K562 (cell line): Measurements from ENCODE around the gene PIK3AP1. TPM values are rescaled to one million over a fixed set of nuclear protein-coding genes. Genes with fewer than 3 reads are reported as not detected.

Experiments used
- ATAC-seq: fragments of 200-7000 bp; cut with Tn5 transposase; 3 replicates; pipeline ENCODE4 v1.9.1; 2020; ENCODE audit warnings: moderate library complexity
- BruUV-seq: library from RNA; stranded (reverse); fragments of 400-500 nt; replicated peaks from 2 replicates; lab custom pipeline; 2021; lab: Mats Ljungman, UMichigan
- CTCF ChIA-PET: fragments of 300-600 bp; formaldehyde crosslinking; extraction: SDS; loops from one replicate; lab custom pipeline; 2021; ENCODE audit warnings: low intra/inter-chr PET ratio; lab: Yijun Ruan, JAX
- POLR2A ChIA-PET: fragments of 300-600, 350-650 bp; sonication (Branson Sonifier 250); formaldehyde crosslinking; extraction: SDS; loops from one replicate; lab custom pipeline; 2021; ENCODE audit warnings: antibody characterized with exemption, inconsistent platforms; lab: Yijun Ruan, JAX
- DNase-seq, 4 experiments: peaks; one replicate each; pipeline versions ENCODE4 v3.0.0 to v3.0.0-alpha.2; 2011 to 2018; ENCODE audit warnings: low spot score in 3 of 4, mixed read lengths in 3 of 4; ENCODE audit errors: extremely low read depth in 1 of 4
- FAIRE-seq: peaks from 2 replicates; lab custom pipeline; 2011; peaks lifted over from hg19 to GRCh38; lab: Jason Lieb, UNC
- H2AFZ ChIP-seq: 2 replicates; pipeline ENCODE4 v1.6.0; 2011; ENCODE audit warnings: low read depth, low read length, control low read depth, inconsistent platforms
- H3K27ac ChIP-seq: fragments of 200-600 bp; 3 replicates; pipeline ENCODE4 v1.8.0; 2011; ENCODE audit warnings: low read depth, mild to moderate bottlenecking, control low read depth, inconsistent platforms, low read length, moderate library complexity, mixed read lengths; ENCODE audit errors: extremely low read depth
- H3K27me3 ChIP-seq, 2 experiments: fragments of 300-600 bp in 1 of 2; 2 replicates in 1 of 2; 3 replicates in 1 of 2; pipeline versions ENCODE4 v1.6.0 to v1.8.0; 2011; ENCODE audit warnings: inconsistent platforms in 2 of 2, low read length in 2 of 2, mild to moderate bottlenecking in 1 of 2, mixed read lengths in 1 of 2, moderate library complexity in 1 of 2; ENCODE audit not compliant: control insufficient read depth in 2 of 2, insufficient read depth in 2 of 2
- H3K36me3 ChIP-seq: fragments of 300-600 bp; 3 replicates; pipeline ENCODE4 v1.8.0; 2011; ENCODE audit warnings: mild to moderate bottlenecking, low read length, inconsistent platforms; ENCODE audit not compliant: control insufficient read depth, insufficient read depth
- H3K4me1 ChIP-seq, 2 experiments: fragments of 200-600 bp in 1 of 2; replicated peaks in 1 of 2; 2 replicates in 1 of 2; 3 replicates in 1 of 2; pipeline versions ENCODE4 v1.5.1 to v1.8.0; 2011; ENCODE audit warnings: inconsistent platforms in 2 of 2, low read length in 2 of 2, mild to moderate bottlenecking in 1 of 2, mixed read lengths in 1 of 2, moderate library complexity in 1 of 2; ENCODE audit not compliant: control insufficient read depth in 2 of 2, insufficient read depth in 2 of 2
- H3K4me2 ChIP-seq: 2 replicates; pipeline ENCODE4 v1.6.1; 2011; ENCODE audit warnings: low read length, control low read depth, inconsistent platforms, mixed read lengths; ENCODE audit not compliant: insufficient read depth
- H3K4me3 ChIP-seq: fragments of 200-600 bp; sonication (generic), shearing (Covaris generic); 2 replicates; pipeline ENCODE4 v1.5.1; 2016; ENCODE audit warnings: control low read depth, inconsistent platforms
- H3K79me2 ChIP-seq: fragments of 200-600 bp; 3 replicates; pipeline ENCODE4 v1.8.0; 2011; ENCODE audit warnings: low read length, inconsistent platforms; ENCODE audit not compliant: control insufficient read depth, insufficient read depth
- H3K9ac ChIP-seq, 2 experiments: 2 replicates each; pipeline versions ENCODE4 v1.6.0 to v1.6.1; 2011; ENCODE audit warnings: low read depth in 2 of 2, low read length in 2 of 2, control low read depth in 1 of 2, inconsistent platforms in 1 of 2, mild to moderate bottlenecking in 1 of 2, mixed read lengths in 1 of 2; ENCODE audit not compliant: insufficient read depth in 1 of 2
- H3K9me1 ChIP-seq: one replicate; pipeline ENCODE4 v1.6.0; 2011; ENCODE audit warnings: inconsistent platforms, mild to moderate bottlenecking, low read length, moderate library complexity; ENCODE audit not compliant: control insufficient read depth, insufficient read depth
- H3K9me3 ChIP-seq: replicated peaks from 2 replicates; pipeline ENCODE4 v1.5.1; 2011; ENCODE audit warnings: low read depth, low read length, inconsistent platforms; ENCODE audit not compliant: control insufficient read depth, insufficient read depth
- H4K20me1 ChIP-seq: replicated peaks from 2 replicates; pipeline ENCODE4 v1.6.1; 2011; ENCODE audit warnings: low read length, inconsistent platforms, mixed read lengths; ENCODE audit not compliant: control insufficient read depth, insufficient read depth
- JUNB ChIP-seq: fragments of 450-650 bp; formaldehyde crosslinking; conservative IDR thresholded peaks from 2 replicates; pipeline ENCODE4 v1.4.0; 2020; ENCODE audit warnings: mild to moderate bottlenecking
- MEIS2 ChIP-seq: fragments of 450-650 bp; IDR thresholded peaks from 2 replicates; pipeline ENCODE4 v1.6.1; 2014; ENCODE audit warnings: mild to moderate bottlenecking; ENCODE audit not compliant: partially characterized antibody
- PBX2 ChIP-seq, 2 experiments: IDR thresholded peaks in 1 of 2; conservative IDR thresholded peaks in 1 of 2; 2 replicates each; pipeline ENCODE4 v1.6.1; 2016; ENCODE audit warnings: low read depth in 2 of 2, mild to moderate bottlenecking in 1 of 2, missing compliant biosample characterization in 1 of 2, missing genetic modification characterization in 1 of 2, moderate library complexity in 1 of 2
- PKNOX1 ChIP-seq: fragments of 450-650 bp; IDR thresholded peaks from 2 replicates; pipeline ENCODE4 v1.6.1; 2016
- RBM22 ChIP-seq: fragments of 200-400 bp; formaldehyde crosslinking; IDR thresholded peaks from 2 replicates; pipeline ENCODE4 v1.6.1; 2018; ENCODE audit warnings: low read length, low read depth; ENCODE audit not compliant: poor library complexity, severe bottlenecking
- WGBS: fragments of 100-300 bp; shearing (Covaris generic); methylation state at CpG from one replicate; pipeline ENCODE4 v1.1.6; 2016; ENCODE audit warnings: low coverage, mixed read lengths; ENCODE audit not compliant: insufficient coverage; ENCODE audit errors: missing lambda C conversion rate; 5-methylcytosine and 5-hydroxymethylcytosine counted together
- in situ Hi-C: fragments of 300-500 bp; cut with MboI; formaldehyde crosslinking; loops from 4 replicates; pipeline ENCODE4 v1.15.0; 2018; ENCODE audit warnings: inconsistent platforms, mixed read lengths
- intact Hi-C: fragments of 100-400 bp; cut with micrococcal nuclease; formaldehyde crosslinking; loops from 2 replicates; pipeline ENCODE4 v1.14.2; 2022
- polyA plus RNA-seq, 8 experiments: library from polyadenylated mRNA; depleted of rRNA in 4 of 8; stranded (reverse) in 5 of 8; unstranded in 3 of 8; fragments of >200 nt; fragmentation: Nextera tagmentation in 2 of 8; fragmentation: Illumina TruSeq in 1 of 8; extraction: Ambion mirVana in 2 of 8; extraction: Trizol in 1 of 8; gene quantifications; 2 replicates each; pipeline versions ENCODE4 v1.2.1 to v1.2.3, GENCODE V29; 2011 to 2014; ENCODE audit warnings: inconsistent platforms in 1 of 8, missing spikeins in 1 of 8
- total RNA-seq, 7 experiments: library from RNA; depleted of rRNA in 6 of 7; stranded (reverse); fragments of >200 nt in 6 of 7; fragmentation: Illumina TruSeq in 2 of 7; extraction: Trizol in 2 of 7; gene quantifications; 2 replicates each; pipeline versions ENCODE4 v1.2.1 to v1.2.3, GENCODE V29; 2011 to 2021; ENCODE audit warnings: low replicate concordance in 1 of 7

Gene PIK3AP1
- total and polyA plus RNA-seq, 9 of the 15 experiments (the other 6 are each of a cell fraction or from before 2014, with no cell fraction given): 0.20 to 2.4 (median 1.4) TPM

- ATAC-seq (0 out of 3 replicates have a peak, but pooled peaks have one; percentile 29), DNase-seq (no peak)
- Histone ChIP-seq H3K9me3 (no peaks in the 10 kb centered on the region), H4K20me1 (no peaks in the 10 kb centered on the region)
- in situ Hi-C loops (no loop called here), intact Hi-C loops (loop anchor here (5.0 kb wide), 1 partner anchor 78 kb away; no protein-coding TSS in a partner anchor)
- TF ChIP-seq RBM22 (no peak), JUNB (CRISPR knock-in tag) (no peak), PBX2 (CRISPR knock-in tag; IDR thresholded peaks at IDR 0.05; ENCODE audit: low read depth) (no peak), PBX2 (tag; conservative IDR thresholded peaks at IDR 0.05; ENCODE audit: low read depth) (0 out of 2 replicates have a peak, but pooled peaks have one; percentile 36), PKNOX1 (peak; percentile 88), MEIS2 (peak; percentile 78)
- TF ChIP-seq, all 486 proteins: peak for 3
- no peak for FAIRE-seq
- ChIA-PET POLR2A (interaction anchor here (0.7 kb wide), 1 partner anchor 394 kb away, joined by 3 read pairs; no protein-coding TSS in a partner anchor), CTCF (no interaction called here)
- Histone ChIP-seq H3K27me3 (no peaks in the 10 kb centered on the region), H3K27ac (no peak overlapping the region), H2AFZ (no peak overlapping the region), H3K79me2 (no peaks in the 10 kb centered on the region), H3K9me1 (no peaks in the 10 kb centered on the region), H3K36me3 (no peaks in the 10 kb centered on the region), H3K4me1 (no peaks in the 10 kb centered on the region; a peak in 2 of 5 replicates), H3K4me2 (no peak overlapping the region), H3K4me3 (no peak overlapping the region), H3K9ac (no peak overlapping the region)
- 35% methylated on average over 3 of the region's 3 CpGs for WGBS
- no TSS peak for BruUV-seq
Observed at GRCh38 chr10:96664563-96664962, 55.8 kb downstream of the PIK3AP1 start.
